K562 (cell line): ENCODE results near the gene VKORC1. TPM values are rescaled to one million over a fixed set of nuclear protein-coding genes. Genes with fewer than 3 reads are reported as not detected.

Experiments used
- ATAC-seq: fragments of 200-7000 bp; cut with Tn5 transposase; 3 replicates; pipeline ENCODE4 v1.9.1; 2020; ENCODE audit warnings: moderate library complexity
- BruUV-seq: library from RNA; stranded (reverse); fragments of 400-500 nt; replicated peaks from 2 replicates; lab custom pipeline; 2021; lab: Mats Ljungman, UMichigan
- CTCF ChIA-PET: fragments of 300-600 bp; formaldehyde crosslinking; extraction: SDS; loops from one replicate; lab custom pipeline; 2021; ENCODE audit warnings: low intra/inter-chr PET ratio; lab: Yijun Ruan, JAX
- POLR2A ChIA-PET: fragments of 300-600, 350-650 bp; sonication (Branson Sonifier 250); formaldehyde crosslinking; extraction: SDS; loops from one replicate; lab custom pipeline; 2021; ENCODE audit warnings: antibody characterized with exemption, inconsistent platforms; lab: Yijun Ruan, JAX
- DNase-seq, 4 experiments: peaks; one replicate each; pipeline versions ENCODE4 v3.0.0 to v3.0.0-alpha.2; 2011 to 2018; ENCODE audit warnings: low spot score in 3 of 4, mixed read lengths in 3 of 4; ENCODE audit errors: extremely low read depth in 1 of 4
- FAIRE-seq: peaks from 2 replicates; lab custom pipeline; 2011; peaks lifted over from hg19 to GRCh38; lab: Jason Lieb, UNC
- H2AFZ ChIP-seq: 2 replicates; pipeline ENCODE4 v1.6.0; 2011; ENCODE audit warnings: low read depth, low read length, control low read depth, inconsistent platforms
- H3K27ac ChIP-seq: fragments of 200-600 bp; 3 replicates; pipeline ENCODE4 v1.8.0; 2011; ENCODE audit warnings: low read depth, mild to moderate bottlenecking, control low read depth, inconsistent platforms, low read length, moderate library complexity, mixed read lengths; ENCODE audit errors: extremely low read depth
- H3K27me3 ChIP-seq, 2 experiments: fragments of 300-600 bp in 1 of 2; 2 replicates in 1 of 2; 3 replicates in 1 of 2; pipeline versions ENCODE4 v1.6.0 to v1.8.0; 2011; ENCODE audit warnings: inconsistent platforms in 2 of 2, low read length in 2 of 2, mild to moderate bottlenecking in 1 of 2, mixed read lengths in 1 of 2, moderate library complexity in 1 of 2; ENCODE audit not compliant: control insufficient read depth in 2 of 2, insufficient read depth in 2 of 2
- H3K36me3 ChIP-seq: fragments of 300-600 bp; 3 replicates; pipeline ENCODE4 v1.8.0; 2011; ENCODE audit warnings: mild to moderate bottlenecking, low read length, inconsistent platforms; ENCODE audit not compliant: control insufficient read depth, insufficient read depth
- H3K4me1 ChIP-seq, 2 experiments: fragments of 200-600 bp in 1 of 2; replicated peaks in 1 of 2; 2 replicates in 1 of 2; 3 replicates in 1 of 2; pipeline versions ENCODE4 v1.5.1 to v1.8.0; 2011; ENCODE audit warnings: inconsistent platforms in 2 of 2, low read length in 2 of 2, mild to moderate bottlenecking in 1 of 2, mixed read lengths in 1 of 2, moderate library complexity in 1 of 2; ENCODE audit not compliant: control insufficient read depth in 2 of 2, insufficient read depth in 2 of 2
- H3K4me2 ChIP-seq: 2 replicates; pipeline ENCODE4 v1.6.1; 2011; ENCODE audit warnings: low read length, control low read depth, inconsistent platforms, mixed read lengths; ENCODE audit not compliant: insufficient read depth
- H3K4me3 ChIP-seq: fragments of 200-600 bp; sonication (generic), shearing (Covaris generic); 2 replicates; pipeline ENCODE4 v1.5.1; 2016; ENCODE audit warnings: control low read depth, inconsistent platforms
- H3K79me2 ChIP-seq: fragments of 200-600 bp; 3 replicates; pipeline ENCODE4 v1.8.0; 2011; ENCODE audit warnings: low read length, inconsistent platforms; ENCODE audit not compliant: control insufficient read depth, insufficient read depth
- H3K9ac ChIP-seq, 2 experiments: 2 replicates each; pipeline versions ENCODE4 v1.6.0 to v1.6.1; 2011; ENCODE audit warnings: low read depth in 2 of 2, low read length in 2 of 2, control low read depth in 1 of 2, inconsistent platforms in 1 of 2, mild to moderate bottlenecking in 1 of 2, mixed read lengths in 1 of 2; ENCODE audit not compliant: insufficient read depth in 1 of 2
- H3K9me1 ChIP-seq: one replicate; pipeline ENCODE4 v1.6.0; 2011; ENCODE audit warnings: inconsistent platforms, mild to moderate bottlenecking, low read length, moderate library complexity; ENCODE audit not compliant: control insufficient read depth, insufficient read depth
- H3K9me3 ChIP-seq: replicated peaks from 2 replicates; pipeline ENCODE4 v1.5.1; 2011; ENCODE audit warnings: low read depth, low read length, inconsistent platforms; ENCODE audit not compliant: control insufficient read depth, insufficient read depth
- H4K20me1 ChIP-seq: replicated peaks from 2 replicates; pipeline ENCODE4 v1.6.1; 2011; ENCODE audit warnings: low read length, inconsistent platforms, mixed read lengths; ENCODE audit not compliant: control insufficient read depth, insufficient read depth
- HNRNPUL1 ChIP-seq: fragments of 200-400 bp; formaldehyde crosslinking; IDR thresholded peaks from 2 replicates; pipeline ENCODE4 v1.6.1; 2017; ENCODE audit warnings: low read length
- KDM2B ChIP-seq: fragments of 250-450 bp; sonication (Bioruptor Pico); IDR thresholded peaks from 2 replicates; pipeline ENCODE4 v1.8.0; 2021; ENCODE audit warnings: mild to moderate bottlenecking, moderate library complexity
- MITF ChIP-seq: IDR thresholded peaks from 2 replicates; pipeline ENCODE4 v1.6.1; 2014; ENCODE audit warnings: antibody characterized with exemption
- NUFIP1 ChIP-seq: fragments of 450-650 bp; IDR thresholded peaks from 2 replicates; pipeline ENCODE4 v1.6.1; 2018; ENCODE audit not compliant: partially characterized antibody
- PTBP1 ChIP-seq: fragments of 200-400 bp; formaldehyde crosslinking; IDR thresholded peaks from 2 replicates; pipeline ENCODE4 v1.6.1; 2017; ENCODE audit warnings: low read depth, low read length
- SMAD2 ChIP-seq: fragments of 150-350 bp; IDR thresholded peaks from 2 replicates; pipeline ENCODE4 v1.6.1; 2014; ENCODE audit warnings: low read depth, mild to moderate bottlenecking, low read length
- TFAM ChIP-seq: fragments of 250-450 bp; sonication (Bioruptor Pico); conservative IDR thresholded peaks from 2 replicates; pipeline ENCODE4 v1.5.0; 2021; ENCODE audit warnings: mild to moderate bottlenecking, moderate library complexity
- ZC3H4 ChIP-seq: sonication (generic); formaldehyde crosslinking; IDR thresholded peaks from 2 replicates; pipeline ENCODE4 v1.9.0; 2021; ENCODE audit warnings: missing genetic modification reagents, borderline replicate concordance
- ZNF316 ChIP-seq: fragments of 450-650 bp; IDR thresholded peaks from 2 replicates; pipeline ENCODE4 v1.6.1; 2016
- ZNF740 ChIP-seq, 3 experiments: fragments of 200-800 bp in 1 of 3; sonication (Bioruptor generic) in 1 of 3; sonication (generic) in 1 of 3; formaldehyde crosslinking in 1 of 3; IDR thresholded peaks; 2 replicates each; pipeline versions ENCODE4 v1.6.1 to v1.8.0; 2016 to 2022; ENCODE audit warnings: mild to moderate bottlenecking in 2 of 3, missing compliant biosample characterization in 2 of 3, missing genetic modification characterization in 2 of 3, missing genetic modification reagents in 1 of 3
- WGBS: fragments of 100-300 bp; shearing (Covaris generic); methylation state at CpG from one replicate; pipeline ENCODE4 v1.1.6; 2016; ENCODE audit warnings: low coverage, mixed read lengths; ENCODE audit not compliant: insufficient coverage; ENCODE audit errors: missing lambda C conversion rate; 5-methylcytosine and 5-hydroxymethylcytosine counted together
- in situ Hi-C: fragments of 300-500 bp; cut with MboI; formaldehyde crosslinking; loops from 4 replicates; pipeline ENCODE4 v1.15.0; 2018; ENCODE audit warnings: inconsistent platforms, mixed read lengths
- intact Hi-C: fragments of 100-400 bp; cut with micrococcal nuclease; formaldehyde crosslinking; loops from 2 replicates; pipeline ENCODE4 v1.14.2; 2022
- polyA plus RNA-seq, 8 experiments: library from polyadenylated mRNA; depleted of rRNA in 4 of 8; stranded (reverse) in 5 of 8; unstranded in 3 of 8; fragments of >200 nt; fragmentation: Nextera tagmentation in 2 of 8; fragmentation: Illumina TruSeq in 1 of 8; extraction: Ambion mirVana in 2 of 8; extraction: Trizol in 1 of 8; gene quantifications; 2 replicates each; pipeline versions ENCODE4 v1.2.1 to v1.2.3, GENCODE V29; 2011 to 2014; ENCODE audit warnings: inconsistent platforms in 1 of 8, missing spikeins in 1 of 8
- total RNA-seq, 7 experiments: library from RNA; depleted of rRNA in 6 of 7; stranded (reverse); fragments of >200 nt in 6 of 7; fragmentation: Illumina TruSeq in 2 of 7; extraction: Trizol in 2 of 7; gene quantifications; 2 replicates each; pipeline versions ENCODE4 v1.2.1 to v1.2.3, GENCODE V29; 2011 to 2021; ENCODE audit warnings: low replicate concordance in 1 of 7

VKORC1 gene
- total and polyA plus RNA-seq, 9 of the 15 experiments (the other 6 are each of a cell fraction or from before 2014, with no cell fraction given): 30.0 to 119 (median 62.1) TPM

GRCh38 chr16:31143011-31143693, 48.6 kb upstream of the VKORC1 start:
- WGBS: 77% methylated on average over 11 of the region's 22 CpGs
- intact Hi-C loops (loop anchor here (2.0 to 10.0 kb wide), 4 partner anchors 26 to 158 kb away; partner anchors contain the start of genes BCKDK, HSD3B7, KAT8 and ZNF646), in situ Hi-C loops (no loop called here)
- H3K79me2 ChIP-seq: no peaks in the 10 kb centered on the region
- H4K20me1 ChIP-seq: no peaks in the 10 kb centered on the region; the same call in 1 of the 2 replicates
- H3K27ac ChIP-seq: no peak overlapping the region
- TF ChIP-seq ZC3H4 (CRISPR knock-in tag) (0 out of 2 replicates have a peak, but pooled peaks have one; percentile 6), ZNF316 (no peak), TFAM (CRISPR knock-in tag) (no peak), KDM2B (CRISPR knock-in tag) (no peak), MITF (no peak), PTBP1 (no peak), NUFIP1 (no peak), SMAD2 (no peak), ZNF740 (CRISPR knock-in tag; IDR thresholded peaks at IDR 0.05) (peak; percentile 74), ZNF740 (tag; IDR thresholded peaks at IDR 0.05) (no peak), HNRNPUL1 (no peak)
- no peak overlapping the region for H3K4me2 ChIP-seq
- H3K9ac ChIP-seq: peak overlapping the region; percentile 58 to 92; a peak in 3 of 4 replicates
- peaks cover 15 to 21% of the 10 kb centered on the region in 2 experiments; a peak in 4 of 5 replicates for H3K27me3 ChIP-seq
- peak in 1 of 4 experiments; percentile 4 for DNase-seq
- no TSS peak for BruUV-seq
- no peak for FAIRE-seq
- H3K9me1 ChIP-seq: no peaks in the 10 kb centered on the region
- ATAC-seq: no peak
- H3K9me3 ChIP-seq: no peaks in the 10 kb centered on the region
- H3K4me1 ChIP-seq: peaks cover 14 to 46% of the 10 kb centered on the region in 2 experiments
- POLR2A ChIA-PET: interaction anchor here (0.6 to 3.5 kb wide), 9 partner anchors 9 to 727 kb away, joined by 3 to 39 read pairs (median 4); partner anchors contain the start of genes FUS, KAT8, ZNF646 and ZNF668
- H3K4me3 ChIP-seq: no peak overlapping the region
- peak overlapping the region; percentile 92 for H2AFZ ChIP-seq
- no peaks in the 10 kb centered on the region for H3K36me3 ChIP-seq
- CTCF ChIA-PET: no interaction called here
